Activated CD4-positive, alpha-beta T cell treated with anti-CD3 and anti-CD28 coated beads for 24 hours (primary cell): Measurements from ENCODE around the gene MATK.

Experiments used
- DNase-seq, 2 donors: peaks; one replicate each; pipeline ENCODE4 v3.0.0-alpha.2; 2020; ENCODE audit warnings: low read depth in 2 of 2

Gene MATK

DNA sequence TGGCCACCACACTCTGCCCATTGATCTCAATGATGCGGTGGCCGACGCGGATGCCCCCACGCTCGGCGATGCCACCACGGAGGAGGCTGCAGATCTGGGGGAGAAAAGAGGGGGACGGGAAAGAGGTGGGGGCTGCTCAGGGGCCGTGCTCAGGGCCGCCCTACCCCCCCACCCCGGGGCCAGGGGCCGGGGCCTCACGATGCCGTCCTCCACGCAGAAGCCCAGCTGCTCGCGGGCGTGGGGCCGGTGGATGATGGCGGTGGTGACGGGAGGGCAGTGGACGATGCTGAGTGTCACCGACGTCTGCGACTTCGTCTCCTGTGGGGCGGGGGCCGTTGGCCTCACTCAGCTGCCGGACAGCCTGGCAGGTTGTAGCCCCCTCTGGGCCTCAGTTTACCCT, 34.9 kb downstream of the MATK start:
- no peak for DNase-seq

DNA sequence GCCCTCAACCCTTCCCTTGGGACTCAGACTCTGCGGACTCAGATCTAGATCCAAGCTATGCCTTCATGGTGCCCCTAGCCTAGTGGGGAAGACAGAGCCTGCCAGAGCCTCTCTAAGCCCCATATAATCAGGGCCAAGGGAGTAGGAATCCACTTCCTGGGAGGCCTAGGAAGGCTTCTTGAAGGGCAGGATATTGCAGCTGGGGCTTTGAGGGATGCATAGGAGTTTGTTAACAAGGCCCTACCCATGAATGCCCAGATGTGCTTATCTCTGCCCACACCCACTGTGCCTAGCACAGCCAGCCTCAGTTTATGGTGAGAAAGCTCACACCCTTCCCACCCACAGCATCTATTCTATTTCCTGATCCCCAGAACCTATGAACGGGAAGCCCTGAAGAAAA, 36.0 kb downstream of the MATK start:
- no peak for DNase-seq

DNA sequence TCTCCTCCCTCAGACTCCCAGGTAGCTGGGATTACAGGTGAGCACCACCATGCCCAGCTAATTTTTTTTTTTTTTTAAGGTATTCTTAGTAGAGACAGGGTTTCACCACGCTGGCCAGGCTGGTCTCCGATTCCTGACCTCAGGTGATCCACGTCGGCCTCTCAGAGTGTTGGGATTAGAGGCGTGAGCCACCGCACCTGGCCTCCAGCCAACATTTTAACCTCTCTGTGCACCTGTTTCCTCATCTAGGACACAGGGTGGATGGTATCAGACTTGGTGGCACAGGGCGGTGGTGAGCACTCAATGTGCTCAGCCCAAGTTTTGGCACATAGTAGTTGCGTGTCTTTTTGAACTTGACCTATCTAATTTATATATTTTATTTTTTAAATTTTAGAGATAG, 37.2 kb downstream of the MATK start:
- DNase-seq = no peak

DNA sequence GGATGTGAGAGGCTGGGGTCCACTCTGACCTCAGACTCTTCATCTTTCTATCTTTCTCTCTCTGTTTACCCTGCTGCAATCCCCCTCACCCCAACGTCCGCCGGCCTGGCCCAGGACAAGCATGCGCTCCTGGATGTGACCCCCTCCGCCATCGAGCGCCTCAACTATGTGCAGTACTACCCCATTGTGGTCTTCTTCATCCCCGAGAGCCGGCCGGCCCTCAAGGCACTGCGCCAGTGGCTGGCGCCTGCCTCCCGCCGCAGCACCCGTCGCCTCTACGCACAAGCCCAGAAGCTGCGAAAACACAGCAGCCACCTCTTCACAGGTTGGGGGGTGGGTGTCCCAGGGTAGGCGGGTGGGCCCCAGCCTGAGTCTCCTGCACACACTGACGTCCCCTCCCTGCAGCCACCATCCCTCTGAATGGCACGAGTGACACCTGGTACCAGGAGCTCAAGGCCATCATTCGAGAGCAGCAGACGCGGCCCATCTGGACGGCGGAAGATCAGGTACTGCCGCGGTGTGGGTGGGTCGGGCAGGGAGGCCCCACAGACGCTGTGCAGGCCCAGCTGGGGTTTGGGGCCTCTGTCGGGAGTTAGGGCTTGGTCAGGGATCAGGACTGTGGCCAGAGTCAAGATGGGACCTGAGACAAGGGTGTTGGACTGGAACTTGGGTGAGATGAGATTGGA, 39.7 kb downstream of the MATK start:
- DNase-seq = no peak

DNA sequence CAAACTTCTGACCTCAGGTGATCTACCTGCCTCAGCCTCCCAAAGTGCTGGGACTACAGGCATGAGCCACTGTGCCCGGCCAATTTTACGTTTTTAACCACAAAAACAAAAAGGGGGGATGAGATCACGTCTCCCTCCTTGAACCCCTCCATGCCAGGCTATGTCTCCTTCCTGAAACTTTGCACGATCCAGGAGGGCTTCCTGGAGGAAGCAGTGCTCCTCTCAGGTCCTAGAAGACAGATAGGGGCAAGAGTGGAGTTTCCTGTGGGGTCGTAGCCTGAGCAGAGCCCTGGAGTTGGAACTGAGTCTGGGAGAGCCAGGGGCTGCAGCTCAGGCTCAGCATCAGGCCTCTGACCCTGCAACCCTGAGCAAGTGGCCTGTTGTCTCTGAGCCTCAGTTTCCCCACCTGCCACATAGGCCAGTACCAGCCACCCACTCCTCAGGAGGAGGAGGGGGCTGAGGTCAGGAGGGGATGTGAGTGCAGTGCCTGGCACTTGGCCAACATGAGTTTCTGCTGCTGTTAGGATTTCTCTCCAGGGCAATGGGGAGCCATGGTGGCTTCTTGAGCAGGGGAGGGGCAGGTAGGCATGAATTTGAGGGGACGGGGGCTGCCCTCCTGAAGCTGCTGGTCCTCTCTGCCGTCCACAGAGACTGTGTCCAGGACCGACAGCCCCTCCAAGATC, 40.7 kb downstream of the MATK start:
- no peak for DNase-seq

DNA sequence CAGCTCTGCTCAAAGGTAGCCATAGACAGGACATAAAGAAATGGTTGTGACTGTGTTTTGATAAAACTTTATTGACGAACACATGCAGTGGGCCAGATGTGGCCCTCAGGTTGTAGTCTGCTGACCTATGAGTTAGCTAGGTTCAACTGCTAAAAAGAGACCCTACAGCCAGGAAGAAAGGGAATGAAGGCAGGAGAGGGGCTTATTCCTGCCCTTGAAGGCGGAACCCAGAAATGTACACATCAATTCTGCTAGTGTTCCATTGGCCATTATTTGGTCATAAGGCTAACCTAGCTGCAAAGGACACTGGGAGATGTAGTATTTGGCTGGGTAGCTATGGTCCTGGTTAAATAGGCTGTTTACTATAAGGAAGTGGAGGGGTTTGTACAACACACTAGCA, 42.7 kb downstream of the MATK start:
- DNase-seq = no peak

DNA sequence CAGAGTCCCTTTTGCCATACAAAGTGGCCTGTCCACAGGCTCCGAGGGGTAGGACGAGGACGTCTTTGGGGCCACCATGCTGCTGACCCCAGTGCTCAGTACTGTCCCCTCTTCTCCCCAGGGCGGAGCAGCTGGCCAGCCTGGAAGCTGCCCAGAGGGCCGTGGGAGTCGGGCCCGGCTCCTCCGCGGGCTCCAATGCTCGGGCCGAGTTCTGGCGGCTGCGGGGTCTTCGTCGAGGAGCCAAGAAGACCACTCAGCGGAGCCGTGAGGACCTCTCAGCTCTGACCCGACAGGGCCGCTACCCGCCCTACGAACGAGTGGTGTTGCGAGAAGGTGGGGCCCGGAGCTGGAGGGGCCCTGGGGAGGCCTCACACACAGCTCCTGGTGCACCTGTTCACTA, 45.8 kb downstream of the MATK start:
- DNase-seq = no peak

DNA sequence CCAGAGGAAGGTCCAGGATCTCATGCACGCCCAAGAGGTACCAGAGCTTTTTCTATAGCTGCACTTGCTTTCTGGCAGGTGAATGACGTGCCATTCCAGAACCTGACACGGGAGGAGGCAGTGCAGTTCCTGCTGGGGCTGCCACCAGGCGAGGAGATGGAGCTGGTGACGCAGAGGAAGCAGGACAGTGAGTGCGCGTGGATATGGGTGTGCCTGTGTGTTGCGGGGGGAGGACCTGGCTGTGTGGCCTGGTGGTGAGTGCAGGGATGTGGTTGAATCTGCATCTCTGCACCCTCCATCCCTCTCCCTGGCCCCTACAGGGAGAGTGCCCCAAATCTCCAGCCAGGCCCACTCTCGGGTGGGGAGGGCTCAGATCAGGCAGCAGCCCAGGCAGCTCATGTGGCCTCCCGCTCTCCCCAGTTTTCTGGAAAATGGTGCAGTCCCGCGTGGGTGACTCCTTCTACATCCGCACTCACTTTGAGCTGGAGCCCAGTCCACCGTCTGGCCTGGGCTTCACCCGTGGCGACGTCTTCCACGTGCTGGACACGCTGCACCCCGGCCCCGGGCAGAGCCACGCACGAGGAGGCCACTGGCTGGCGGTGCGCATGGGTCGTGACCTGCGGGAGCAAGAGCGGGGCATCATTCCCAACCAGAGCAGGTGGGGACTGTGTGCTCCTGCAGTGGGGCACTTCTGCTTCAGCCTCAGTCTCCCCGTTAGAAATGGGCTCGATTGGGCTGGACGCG, 47.5 kb downstream of the MATK start:
- DNase-seq = no peak

DNA sequence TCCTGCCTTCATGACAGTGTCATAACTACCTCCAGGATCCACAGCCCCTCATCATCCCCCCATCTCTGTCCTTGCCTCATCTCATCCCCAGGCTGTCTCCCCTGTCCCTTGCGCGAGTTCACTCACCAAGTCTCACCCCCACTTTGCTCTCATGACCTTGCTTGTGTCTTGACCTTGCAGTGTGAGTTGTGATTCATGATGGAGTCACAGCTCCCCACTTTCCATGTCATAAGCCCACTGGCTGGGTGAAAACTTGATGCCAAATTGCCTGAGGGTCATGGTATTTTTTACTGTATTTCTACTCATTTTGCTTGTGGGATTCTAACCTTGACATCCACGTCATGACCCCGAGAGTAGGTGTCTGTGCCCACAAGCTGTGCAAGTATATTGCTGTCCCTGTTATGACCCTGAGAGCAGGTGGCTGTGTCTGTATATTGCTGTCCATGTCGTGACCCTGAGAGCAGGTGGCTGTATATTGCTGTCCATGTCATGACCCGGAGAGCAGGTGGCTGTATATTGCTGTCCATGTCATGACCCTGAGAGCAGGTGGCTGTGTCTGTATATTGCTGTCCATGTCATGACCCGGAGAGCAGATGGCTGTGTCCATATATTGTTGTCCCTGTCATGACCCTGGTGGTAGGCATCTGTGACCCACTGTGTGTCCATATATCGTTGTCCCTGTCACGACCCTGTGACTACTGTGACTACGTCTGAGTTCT, 48.5 kb downstream of the MATK start:
- DNase-seq = no peak

DNA sequence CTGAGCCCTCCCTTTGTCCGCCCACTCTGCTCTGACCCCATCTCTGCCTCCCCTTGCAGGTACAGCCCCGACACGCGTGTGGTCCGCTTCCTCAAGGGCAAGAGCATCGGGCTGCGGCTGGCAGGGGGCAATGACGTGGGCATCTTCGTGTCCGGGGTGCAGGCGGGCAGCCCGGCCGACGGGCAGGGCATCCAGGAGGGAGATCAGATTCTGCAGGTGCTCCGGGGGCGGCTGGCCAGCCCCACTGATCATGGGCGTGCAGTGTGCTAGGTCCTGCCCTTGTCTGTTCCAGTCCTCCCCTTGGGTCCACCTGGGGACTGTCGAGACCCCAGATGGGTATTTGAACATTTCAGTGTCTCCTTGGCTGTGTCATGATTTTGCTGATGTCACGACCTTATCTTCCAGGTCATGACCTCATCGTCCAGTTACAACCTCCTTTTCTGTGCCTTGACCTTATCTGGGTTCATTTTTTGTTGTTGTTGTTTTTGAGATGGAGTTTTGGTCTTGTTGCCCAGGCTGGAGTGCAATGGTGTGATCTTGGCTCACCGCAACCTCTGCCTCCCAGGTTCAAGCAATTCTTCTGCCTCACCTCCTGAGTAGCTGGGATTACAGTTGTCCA, 50.0 kb downstream of the MATK start:
- no peak for DNase-seq

DNA sequence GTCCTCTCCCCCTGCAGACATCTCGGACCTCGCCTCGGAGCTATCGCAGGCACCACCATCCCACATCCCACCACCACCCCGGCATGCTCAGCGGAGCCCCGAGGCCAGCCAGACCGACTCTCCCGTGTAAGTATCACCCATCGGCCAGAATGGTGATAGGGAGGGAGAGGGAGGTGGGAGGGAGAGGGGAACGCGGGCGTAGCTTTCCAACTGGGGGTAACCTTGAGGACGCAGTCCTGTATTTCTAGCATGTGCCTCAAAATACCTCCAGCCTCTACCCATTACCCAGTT, 51.9 kb downstream of the MATK start:
- DNase-seq = no peak

DNA sequence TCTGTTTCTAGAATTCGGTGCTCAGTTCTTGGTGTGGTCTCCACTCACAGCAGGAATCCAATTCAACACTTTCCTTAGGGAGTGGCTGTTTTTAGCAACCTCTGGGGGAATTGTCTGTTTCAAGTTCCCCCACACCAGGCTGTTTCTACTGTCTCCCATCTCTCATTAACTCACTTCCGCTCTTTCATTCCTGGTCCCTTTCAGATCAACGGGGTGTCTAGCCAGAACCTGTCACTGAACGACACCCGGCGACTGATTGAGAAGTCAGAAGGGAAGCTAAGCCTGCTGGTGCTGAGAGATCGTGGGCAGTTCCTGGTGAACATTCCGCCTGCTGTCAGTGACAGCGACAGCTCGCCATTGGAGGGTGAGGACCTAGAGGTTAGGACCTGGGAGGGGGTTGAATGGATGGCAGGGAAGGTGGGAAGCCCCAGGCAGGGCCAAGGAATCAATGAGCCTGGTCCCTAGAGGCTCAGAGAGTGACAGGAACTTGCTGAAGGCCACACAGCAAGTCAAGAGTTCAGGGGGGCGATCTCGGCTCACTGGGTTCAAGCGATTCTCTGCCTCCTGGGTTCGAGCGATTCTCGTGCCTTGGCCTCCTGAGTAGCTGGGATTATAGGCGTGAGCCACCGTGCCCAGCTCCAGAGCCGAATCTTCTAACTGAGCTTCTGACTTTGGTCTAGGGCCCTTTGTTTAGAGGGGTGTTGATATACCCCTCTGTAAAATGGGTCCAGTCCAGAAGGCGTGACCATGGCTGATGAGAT, 52.5 kb downstream of the MATK start:
- no peak for DNase-seq

DNA sequence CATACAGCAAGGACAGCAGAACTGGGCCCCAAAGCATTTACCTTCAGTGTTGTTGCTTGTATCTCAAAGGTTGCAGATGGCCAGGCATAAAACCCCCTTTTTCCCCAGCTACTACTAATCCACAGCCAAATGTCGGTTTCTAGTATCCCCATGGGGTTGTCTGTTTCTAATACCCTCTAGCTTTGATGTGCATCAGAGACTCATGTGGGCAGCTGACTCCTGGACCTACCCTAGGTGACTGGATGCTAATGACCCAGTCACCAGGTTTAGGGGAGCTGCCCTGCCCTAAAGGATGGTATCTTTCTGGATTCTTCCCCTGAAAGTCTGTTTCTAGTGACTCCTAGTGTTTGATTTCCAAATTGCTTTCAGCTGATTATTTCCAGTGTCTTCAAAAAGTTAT, 54.1 kb downstream of the MATK start:
- DNase-seq = no peak

DNA sequence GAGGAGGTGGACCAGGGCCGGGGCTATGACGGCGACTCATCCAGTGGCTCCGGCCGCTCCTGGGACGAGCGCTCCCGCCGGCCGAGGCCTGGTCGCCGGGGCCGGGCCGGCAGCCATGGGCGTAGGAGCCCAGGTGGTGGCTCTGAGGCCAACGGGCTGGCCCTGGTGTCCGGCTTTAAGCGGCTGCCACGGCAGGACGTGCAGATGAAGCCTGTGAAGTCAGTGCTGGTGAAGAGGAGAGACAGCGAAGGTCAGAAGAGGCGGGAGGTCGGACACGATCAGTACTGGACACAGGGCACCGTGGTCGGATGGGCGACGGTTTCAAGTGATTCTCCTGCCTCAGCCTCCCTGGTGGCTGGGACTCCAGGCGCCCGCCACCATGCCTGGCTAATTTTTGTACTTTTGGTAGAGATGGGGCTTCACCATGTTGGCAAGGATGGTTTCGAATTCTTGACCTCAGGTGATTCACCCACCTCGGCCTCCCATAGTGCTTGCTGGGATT, 55.7 kb downstream of the MATK start:
- DNase-seq = no peak
